PFSK-1 (cell line): ENCODE data around the gene PARD3B.

Experiments used
- FOXP2 ChIP-seq: optimal IDR thresholded peaks from 2 replicates; pipeline ENCODE3; 2011; ENCODE audit warnings: borderline replicate concordance, control low read depth, inconsistent platforms; ENCODE audit not compliant: insufficient read depth; ENCODE audit errors: extremely low read length, extremely low read depth
- POLR2AphosphoS5 ChIP-seq: IDR thresholded peaks from 2 replicates; pipeline ENCODE4 v1.6.1; 2012; ENCODE audit warnings: low read depth, mild to moderate bottlenecking, control low read depth, low read length, moderate library complexity
- SIN3A ChIP-seq: IDR thresholded peaks from 2 replicates; pipeline ENCODE4 v1.6.1; 2012; ENCODE audit warnings: mild to moderate bottlenecking, low read length, moderate library complexity, borderline replicate concordance; ENCODE audit not compliant: insufficient read depth
- TAF1 ChIP-seq: IDR thresholded peaks from 2 replicates; pipeline ENCODE4 v1.6.1; 2012; ENCODE audit warnings: low read length, control low read depth, borderline replicate concordance; ENCODE audit not compliant: insufficient read depth
- TF ChIP-seq, protein P1 (sequence below), 2 experiments: IDR thresholded peaks; 2 replicates each; pipeline versions ENCODE4 v1.6.1 to v1.8.0; 2011 to 2012; ENCODE audit warnings: low read depth in 2 of 2, low read length in 2 of 2, control low read depth in 1 of 2, inconsistent platforms in 1 of 2, mild to moderate bottlenecking in 1 of 2, moderate library complexity in 1 of 2; ENCODE audit not compliant: insufficient read depth in 1 of 2

The PARD3B gene

DNA sequence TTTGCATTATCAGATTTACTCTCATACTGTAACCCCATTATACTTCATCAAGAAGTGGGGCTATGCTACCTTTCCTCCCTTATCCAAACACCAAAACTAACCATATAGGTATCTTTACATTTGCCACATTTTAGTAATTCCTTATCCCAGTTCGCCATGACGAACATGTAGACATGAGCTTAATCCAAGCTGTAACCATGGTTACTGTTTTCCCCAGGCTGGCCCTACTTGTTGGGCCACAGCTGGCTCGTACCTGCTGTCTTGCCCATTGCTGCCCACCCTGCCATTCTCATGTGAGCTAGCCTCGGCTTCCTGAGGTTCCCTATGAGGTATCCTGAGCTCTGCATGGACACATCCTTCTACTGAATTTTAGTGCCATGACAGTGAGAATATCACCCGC lies 117.7 kb downstream of the PARD3B start:
- no peak for TF ChIP-seq FOXP2
- TF ChIP-seq POLR2AphosphoS5, result no peak
- TF ChIP-seq SIN3A, result no peak
- TF ChIP-seq TAF1, result no peak
- TF ChIP-seq, protein P1, sequence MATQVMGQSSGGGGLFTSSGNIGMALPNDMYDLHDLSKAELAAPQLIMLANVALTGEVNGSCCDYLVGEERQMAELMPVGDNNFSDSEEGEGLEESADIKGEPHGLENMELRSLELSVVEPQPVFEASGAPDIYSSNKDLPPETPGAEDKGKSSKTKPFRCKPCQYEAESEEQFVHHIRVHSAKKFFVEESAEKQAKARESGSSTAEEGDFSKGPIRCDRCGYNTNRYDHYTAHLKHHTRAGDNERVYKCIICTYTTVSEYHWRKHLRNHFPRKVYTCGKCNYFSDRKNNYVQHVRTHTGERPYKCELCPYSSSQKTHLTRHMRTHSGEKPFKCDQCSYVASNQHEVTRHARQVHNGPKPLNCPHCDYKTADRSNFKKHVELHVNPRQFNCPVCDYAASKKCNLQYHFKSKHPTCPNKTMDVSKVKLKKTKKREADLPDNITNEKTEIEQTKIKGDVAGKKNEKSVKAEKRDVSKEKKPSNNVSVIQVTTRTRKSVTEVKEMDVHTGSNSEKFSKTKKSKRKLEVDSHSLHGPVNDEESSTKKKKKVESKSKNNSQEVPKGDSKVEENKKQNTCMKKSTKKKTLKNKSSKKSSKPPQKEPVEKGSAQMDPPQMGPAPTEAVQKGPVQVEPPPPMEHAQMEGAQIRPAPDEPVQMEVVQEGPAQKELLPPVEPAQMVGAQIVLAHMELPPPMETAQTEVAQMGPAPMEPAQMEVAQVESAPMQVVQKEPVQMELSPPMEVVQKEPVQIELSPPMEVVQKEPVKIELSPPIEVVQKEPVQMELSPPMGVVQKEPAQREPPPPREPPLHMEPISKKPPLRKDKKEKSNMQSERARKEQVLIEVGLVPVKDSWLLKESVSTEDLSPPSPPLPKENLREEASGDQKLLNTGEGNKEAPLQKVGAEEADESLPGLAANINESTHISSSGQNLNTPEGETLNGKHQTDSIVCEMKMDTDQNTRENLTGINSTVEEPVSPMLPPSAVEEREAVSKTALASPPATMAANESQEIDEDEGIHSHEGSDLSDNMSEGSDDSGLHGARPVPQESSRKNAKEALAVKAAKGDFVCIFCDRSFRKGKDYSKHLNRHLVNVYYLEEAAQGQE (IDR thresholded peaks at IDR 0.05; ENCODE audit: insufficient read depth in 1 of 2, low read depth in 2 of 2, low read length in 2 of 2), result no peak

DNA sequence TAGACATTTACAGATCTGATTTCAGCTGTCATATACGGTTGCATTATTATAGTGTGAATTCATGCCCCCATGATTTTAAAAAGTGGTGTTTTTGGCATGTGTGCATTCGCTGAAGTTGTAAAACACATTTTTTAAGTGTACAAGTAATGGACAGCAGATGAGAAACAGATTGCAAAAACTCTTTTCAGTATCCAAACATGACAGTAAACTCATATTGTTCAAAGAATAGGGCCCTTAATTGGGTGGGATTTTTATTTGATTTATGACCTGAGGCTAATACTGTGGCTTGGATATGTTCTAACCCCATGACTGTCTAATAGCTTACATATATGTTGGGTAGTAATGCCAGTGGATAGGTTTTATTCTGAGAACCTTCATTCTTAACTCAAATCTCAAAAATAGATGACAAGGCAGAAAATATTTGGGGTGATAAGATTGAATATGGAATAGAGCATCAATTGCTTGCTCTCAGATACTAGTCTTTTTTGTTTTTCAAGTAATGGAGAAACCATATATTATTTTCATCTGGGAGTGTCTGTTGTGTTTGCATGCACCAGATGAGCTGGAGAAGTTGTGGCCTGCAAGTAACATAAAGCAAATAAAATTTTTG lies 118.6 kb downstream of the PARD3B start:
- TF ChIP-seq FOXP2 (no peak), SIN3A (no peak), TAF1 (no peak), POLR2AphosphoS5 (no peak)
- TF ChIP-seq, protein P1 (IDR thresholded peaks at IDR 0.05; ENCODE audit: insufficient read depth in 1 of 2, low read depth in 2 of 2, low read length in 2 of 2), result no peak

DNA sequence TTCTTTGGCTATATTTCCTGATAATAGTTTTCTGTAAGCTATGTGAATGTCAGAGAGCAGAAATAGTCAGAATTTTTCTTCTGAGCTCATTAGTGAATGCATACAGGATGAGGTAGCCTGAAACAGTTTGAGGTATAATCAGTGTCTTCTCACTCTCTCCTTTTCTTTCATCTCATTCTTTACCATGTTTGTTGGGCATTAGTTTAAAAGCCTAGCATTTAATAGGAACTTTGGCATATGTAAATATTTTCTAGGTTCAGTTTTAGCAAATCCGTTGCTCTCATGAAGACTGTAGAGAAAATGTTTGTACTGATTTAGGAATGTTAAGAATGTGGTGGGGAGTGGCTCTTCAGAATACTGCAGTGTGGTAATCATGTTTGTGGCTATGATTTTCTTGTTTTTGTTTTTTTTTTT lies 119.4 kb downstream of the PARD3B start:
- TF ChIP-seq FOXP2 (no peak), TAF1 (no peak), SIN3A (no peak), POLR2AphosphoS5 (no peak)
- TF ChIP-seq, protein P1 (IDR thresholded peaks at IDR 0.05; ENCODE audit: insufficient read depth in 1 of 2, low read depth in 2 of 2, low read length in 2 of 2), result no peak

DNA sequence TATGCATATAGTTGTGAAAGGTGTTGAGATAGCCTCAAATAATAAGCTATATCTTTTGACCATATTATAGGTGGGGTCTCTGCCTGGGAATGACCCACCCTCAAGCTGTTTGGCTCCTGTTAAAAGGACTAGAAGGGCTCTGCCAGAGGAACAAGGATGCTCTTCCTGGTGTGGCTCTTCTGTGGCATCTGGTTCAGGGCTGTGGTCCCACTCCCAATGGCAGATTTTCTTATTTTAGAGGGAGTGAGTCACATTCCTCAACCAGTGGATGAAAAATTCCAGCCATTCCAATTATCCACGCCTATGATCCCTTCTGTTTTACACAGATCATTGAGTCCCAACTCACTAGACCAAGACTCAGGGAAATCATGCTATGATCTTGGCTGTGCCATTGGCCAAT lies 119.9 kb downstream of the PARD3B start:
- no peak for TF ChIP-seq TAF1

DNA sequence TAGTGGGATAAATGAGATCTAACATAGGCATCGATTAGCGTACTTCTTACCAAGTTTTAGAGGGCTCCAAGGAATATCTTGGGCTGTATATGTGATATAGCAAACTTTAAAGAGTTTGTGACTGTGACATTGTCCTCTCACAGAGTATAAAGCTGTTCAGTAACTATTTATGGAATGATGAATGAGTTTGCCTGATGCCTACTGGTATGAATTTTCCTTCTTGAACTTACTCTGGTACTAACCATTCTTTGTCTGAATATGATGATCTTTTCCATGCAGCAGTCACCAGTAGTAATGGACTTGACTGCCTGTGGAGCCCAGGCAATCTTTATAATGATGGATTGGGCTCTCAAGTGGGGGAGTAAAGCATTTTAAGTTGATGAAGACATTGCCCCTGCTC lies 120.5 kb downstream of the PARD3B start:
- TF ChIP-seq, protein P1 (IDR thresholded peaks at IDR 0.05; ENCODE audit: insufficient read depth in 1 of 2, low read depth in 2 of 2, low read length in 2 of 2), result no peak
- TF ChIP-seq SIN3A (no peak), FOXP2 (no peak), TAF1 (no peak), POLR2AphosphoS5 (no peak)
